ENCODE measurements around the gene PTCRA.
"Not testable (repeated sequence)": the region's sequence is repeated elsewhere in the genome, so short reads cannot be mapped to it uniquely, and the experiment has no call there.

Gene PTCRA

GRCh38 chr6:42938987-42939809 lies 23.3 kb downstream of the PTCRA start:
- in situ Hi-C loops (cut with MboI; ENCODE audit: low sequenced_read_pairs): no loop called here

GRCh38 chr6:42939810-42940167 lies 23.9 kb downstream of the PTCRA start:
- in situ Hi-C loops (cut with MboI; ENCODE audit: low sequenced_read_pairs): no loop called here

GRCh38 chr6:42940493-42941045 lies 24.7 kb downstream of the PTCRA start:
- in situ Hi-C loops (cut with MboI; ENCODE audit: low sequenced_read_pairs): no loop called here

DNA sequence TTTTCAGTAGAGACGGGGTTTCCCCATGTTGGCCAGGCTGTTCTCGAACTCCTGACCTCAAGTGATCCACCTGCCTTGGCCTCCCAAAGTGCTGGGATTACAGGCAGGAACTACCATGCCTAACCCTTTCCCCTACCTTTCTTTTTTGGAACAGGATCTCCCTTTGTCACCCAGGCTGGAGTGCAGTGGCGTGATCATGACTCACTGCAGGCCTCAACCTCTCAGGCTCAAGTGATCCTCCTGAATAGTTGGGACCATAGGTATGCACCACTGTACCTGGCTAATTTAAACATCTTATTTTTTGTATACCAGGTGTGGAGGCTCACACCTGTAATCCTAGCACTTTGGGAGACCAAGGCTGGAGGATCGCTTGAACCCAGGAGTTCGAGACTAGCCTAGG lies 25.5 kb downstream of the PTCRA start:
- in situ Hi-C loops (cut with MboI; ENCODE audit: low sequenced_read_pairs): not testable (repeated sequence)

GRCh38 chr6:42942444-42942843 lies 26.6 kb downstream of the PTCRA start:
- in situ Hi-C loops (cut with MboI; ENCODE audit: low sequenced_read_pairs): no loop called here

DNA sequence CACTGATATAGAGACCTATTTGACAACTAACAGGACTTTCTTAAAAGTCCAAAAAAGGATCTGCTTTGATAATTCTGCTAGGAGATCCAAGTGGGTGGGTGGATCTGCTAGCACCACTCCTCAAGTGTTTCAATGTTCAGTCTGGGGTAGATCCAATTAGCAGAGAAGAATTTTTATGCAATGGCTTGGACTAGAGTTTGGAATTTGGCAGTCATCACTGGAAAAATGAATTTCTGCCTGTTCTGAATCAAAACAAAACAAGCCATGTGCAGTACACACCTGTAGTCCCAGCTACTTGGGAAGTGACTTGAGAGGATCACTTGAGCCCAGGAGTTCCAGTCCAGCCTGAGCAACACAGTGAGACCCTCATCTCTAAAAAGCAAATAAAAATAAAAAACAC lies 32.1 kb downstream of the PTCRA start:
- in situ Hi-C loops (cut with MboI; ENCODE audit: low sequenced_read_pairs): no loop called here

- in situ Hi-C loops (cut with MboI; ENCODE audit: low sequenced_read_pairs): no loop called here
These were observed 36.5 kb downstream of the PTCRA start for GRCh38 chr6:42952389-42952788.

- in situ Hi-C loops (cut with MboI; ENCODE audit: low sequenced_read_pairs): not testable (repeated sequence)
These were observed 38.6 kb downstream of the PTCRA start for GRCh38 chr6:42954405-42954804.

- in situ Hi-C loops (cut with MboI; ENCODE audit: low sequenced_read_pairs): no loop called here
These were observed 42.3 kb downstream of the PTCRA start for GRCh38 chr6:42958125-42958524.

GRCh38 chr6:42959917-42960242 lies 44.0 kb downstream of the PTCRA start:
- in situ Hi-C loops (cut with MboI; ENCODE audit: low sequenced_read_pairs): no loop called here

- in situ Hi-C loops (cut with MboI; ENCODE audit: low sequenced_read_pairs): no loop called here
These were observed 44.6 kb downstream of the PTCRA start, which contains the start of gene GNMT for GRCh38 chr6:42960243-42961019. Gene GNMT, plus strand, starts transcription at chr6:42960754. Its CDS starts 14 bp downstream, at chr6:42960768.

DNA sequence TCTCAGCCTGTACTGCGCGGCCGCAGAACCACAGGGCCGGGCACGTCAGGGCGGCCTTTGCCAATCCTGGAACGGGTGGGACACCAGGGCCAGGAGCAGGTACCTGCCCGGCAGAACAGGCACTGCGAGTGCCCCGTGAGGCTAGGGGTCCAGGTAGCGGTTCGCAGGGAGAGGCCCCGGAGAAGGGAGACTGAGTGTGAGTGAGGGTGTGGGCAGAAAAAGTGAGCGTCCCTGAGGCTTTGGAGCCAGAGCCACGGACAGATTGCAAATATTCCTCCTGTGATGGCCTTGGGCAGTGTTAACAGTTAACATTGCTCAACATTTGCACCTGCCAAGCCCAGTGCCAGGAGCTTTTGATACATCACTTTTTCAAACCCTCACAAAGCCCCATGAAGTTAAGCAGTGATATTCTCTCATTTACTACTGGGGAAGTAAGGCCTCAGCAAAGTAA lies 45.2 kb downstream of the PTCRA start:
- in situ Hi-C loops (cut with MboI; ENCODE audit: low sequenced_read_pairs): no loop called here

DNA sequence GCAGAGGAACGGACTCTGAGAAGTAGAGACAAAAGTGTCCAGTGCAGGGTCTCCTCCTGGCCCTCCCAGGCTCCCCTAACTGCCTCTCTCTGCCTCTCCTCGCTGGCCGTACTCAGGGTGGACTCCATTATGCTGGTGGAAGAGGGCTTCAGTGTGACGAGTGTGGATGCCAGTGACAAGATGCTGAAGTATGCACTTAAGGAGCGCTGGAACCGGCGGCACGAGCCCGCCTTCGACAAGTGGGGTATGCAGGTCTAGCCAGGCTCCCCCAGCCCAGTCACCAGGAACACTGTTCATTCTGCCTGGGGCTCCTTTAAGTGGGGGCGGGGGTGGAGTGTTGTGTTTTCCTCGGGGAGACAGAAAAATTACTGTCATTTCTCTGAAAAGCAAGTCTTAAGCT lies 46.2 kb downstream of the PTCRA start:
- in situ Hi-C loops (cut with MboI; ENCODE audit: low sequenced_read_pairs): no loop called here

DNA sequence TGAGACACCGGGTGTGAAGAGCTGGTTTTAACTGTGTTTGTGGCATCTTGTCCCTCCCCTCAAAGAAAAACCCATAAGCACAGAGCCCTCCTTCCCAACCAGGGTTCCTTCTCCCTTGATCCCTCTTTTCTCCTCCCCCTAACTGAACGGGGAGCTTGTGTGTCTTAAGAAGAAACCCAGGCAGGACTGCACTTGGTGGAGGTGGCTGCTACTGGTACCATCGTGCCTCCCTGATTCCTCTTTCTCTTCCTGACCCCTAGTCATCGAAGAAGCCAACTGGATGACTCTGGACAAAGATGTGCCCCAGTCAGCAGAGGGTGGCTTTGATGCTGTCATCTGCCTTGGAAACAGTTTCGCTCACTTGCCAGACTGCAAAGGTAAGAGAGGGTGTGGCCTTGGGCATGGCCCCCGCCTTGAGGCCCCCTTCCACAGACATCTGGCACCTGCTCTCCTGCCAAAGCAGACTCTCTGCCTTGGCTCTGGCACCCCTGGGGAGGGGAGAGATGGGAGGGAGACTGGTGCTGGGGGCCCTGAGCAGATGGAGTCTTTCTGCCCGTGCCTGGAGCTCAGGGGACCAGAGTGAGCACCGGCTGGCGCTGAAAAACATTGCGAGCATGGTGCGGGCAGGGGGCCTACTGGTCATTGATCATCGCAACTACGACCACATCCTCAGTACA lies 46.8 kb downstream of the PTCRA start:
- in situ Hi-C loops (cut with MboI; ENCODE audit: low sequenced_read_pairs): no loop called here

- in situ Hi-C loops (cut with MboI; ENCODE audit: low sequenced_read_pairs): no loop called here
These were observed 47.5 kb downstream of the PTCRA start for GRCh38 chr6:42963179-42963854.

DNA sequence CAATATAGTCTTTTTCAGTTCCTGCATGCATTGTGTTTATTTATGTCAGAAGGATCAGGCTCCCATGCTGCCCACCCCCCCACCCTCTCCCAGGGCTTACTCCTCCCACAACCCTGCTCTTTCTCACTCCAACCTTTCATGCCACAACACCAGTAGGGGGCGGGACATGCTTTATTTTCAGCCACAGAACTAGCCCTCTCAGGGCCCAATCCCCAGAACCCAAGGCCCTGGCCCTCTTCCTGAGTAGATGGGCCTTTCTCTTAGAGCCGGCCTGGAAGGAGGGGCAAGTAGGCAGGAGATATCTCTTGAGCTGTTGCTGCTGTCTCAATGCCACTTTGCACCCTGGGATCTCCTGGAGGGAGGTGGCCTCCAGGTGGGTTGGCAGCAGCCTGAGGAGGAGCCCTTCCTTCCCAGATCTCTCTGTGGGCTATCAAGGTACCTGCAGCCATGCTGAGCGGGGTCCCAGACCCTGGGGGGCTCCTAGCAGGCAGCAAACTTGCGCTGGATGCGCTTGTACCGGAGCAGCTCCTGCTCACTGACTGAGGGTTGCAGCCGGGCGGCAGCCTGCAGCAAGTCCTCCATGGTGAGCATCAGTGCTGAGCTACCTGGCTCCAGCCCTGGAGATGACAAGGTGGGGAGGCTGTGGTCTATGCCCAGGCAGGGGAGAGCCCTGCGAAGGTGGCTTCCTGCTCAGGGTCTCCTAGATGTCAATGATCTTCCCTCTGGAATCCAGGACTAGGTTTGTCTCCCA lies 48.2 kb downstream of the PTCRA start:
- in situ Hi-C loops (cut with MboI; ENCODE audit: low sequenced_read_pairs): no loop called here

DNA sequence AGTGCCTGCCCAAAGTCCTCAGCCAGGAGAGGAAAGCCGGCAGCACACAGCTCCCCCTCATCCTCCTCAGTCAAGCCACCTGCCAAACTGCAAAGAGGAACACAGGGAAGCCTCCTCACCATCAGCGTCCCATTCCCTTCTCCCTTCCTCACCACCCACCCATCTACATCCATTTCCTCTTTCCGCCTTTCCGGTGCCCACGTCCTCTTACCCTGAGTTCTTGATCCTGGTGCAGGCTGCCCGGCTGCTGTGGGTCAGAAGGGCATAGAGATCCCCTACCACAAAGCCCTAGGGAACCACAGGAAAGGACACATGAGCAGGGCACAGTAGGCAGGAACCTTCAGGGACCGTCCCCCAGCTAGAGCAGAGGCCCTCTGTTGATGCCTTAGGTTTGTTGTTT lies 50.7 kb downstream of the PTCRA start:
- in situ Hi-C loops (cut with MboI; ENCODE audit: low sequenced_read_pairs): no loop called here

GRCh38 chr6:42967228-42967627 lies 51.4 kb downstream of the PTCRA start:
- in situ Hi-C loops (cut with MboI; ENCODE audit: low sequenced_read_pairs): no loop called here

DNA sequence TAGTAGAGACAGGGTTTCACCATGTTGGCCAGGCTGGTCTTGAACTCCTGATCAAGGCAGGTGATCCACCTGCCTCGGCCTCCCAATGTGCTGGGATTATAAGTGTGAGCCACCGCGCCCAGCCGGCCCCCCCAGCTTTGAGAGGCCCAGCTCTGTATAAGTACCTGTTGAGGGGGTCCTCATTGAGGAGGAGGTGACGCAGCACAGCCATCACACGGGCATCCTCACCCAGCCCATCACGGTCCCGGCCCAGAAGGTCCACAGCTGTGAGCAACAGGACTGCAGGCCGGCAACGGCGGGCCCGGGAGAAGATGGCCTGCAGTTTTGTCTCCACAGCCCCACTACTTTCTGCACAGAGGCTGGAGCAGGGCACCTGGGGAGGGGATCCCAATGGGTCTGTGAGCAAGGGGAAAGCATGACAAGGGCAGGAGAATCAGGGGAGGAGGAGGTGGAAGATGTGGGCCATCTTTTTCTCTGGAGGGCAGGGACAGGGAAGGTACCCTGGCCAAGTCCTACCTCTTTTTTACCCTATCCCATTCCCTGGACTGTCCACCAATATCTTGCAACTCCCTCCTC lies 52.4 kb downstream of the PTCRA start:
- in situ Hi-C loops (cut with MboI; ENCODE audit: low sequenced_read_pairs): no loop called here

DNA sequence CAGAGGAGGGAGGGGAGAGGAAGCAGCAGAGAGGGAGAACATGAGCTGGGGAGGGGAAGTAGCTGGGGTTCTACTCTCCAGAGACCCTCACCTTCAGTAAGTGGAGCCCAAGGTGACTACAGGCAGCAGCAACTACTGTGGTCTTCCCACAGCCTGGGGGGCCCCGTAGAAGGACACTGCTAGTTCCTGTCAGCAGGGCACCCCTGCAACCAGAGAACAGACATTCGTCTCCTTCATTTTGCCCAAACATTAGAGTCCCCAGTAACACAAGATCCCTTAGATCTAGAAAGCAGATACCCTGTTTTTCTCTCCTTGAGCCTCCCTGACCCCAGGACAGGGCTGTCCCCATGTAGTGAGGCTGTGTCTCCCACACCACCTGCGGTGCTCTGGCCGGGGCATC lies 52.9 kb downstream of the PTCRA start:
- in situ Hi-C loops (cut with MboI; ENCODE audit: low sequenced_read_pairs): no loop called here

Data from HL-60/S4 treated with retinoic acid at 250 ng/mL for 4 days and 3 days (cell line).